Glutamatergic neuron (in vitro differentiated cells): ENCODE data around the gene D2HGDH. TPM values are rescaled to one million over a fixed set of nuclear protein-coding genes. Genes with fewer than 3 reads are reported as not detected.
"Not testable (repeated sequence)": the region's sequence is repeated elsewhere in the genome, so short reads cannot be mapped to it uniquely, and the experiment has no call there.

Experiments
- DNase-seq: peaks from one replicate; pipeline ENCODE4 v3.0.0; 2022
- H3K27ac Mint-ChIP-seq: one replicate; pipeline ENCODE4 v1.8.0; 2020; ENCODE audit warnings: mild to moderate bottlenecking, mixed read lengths, inconsistent platforms; ENCODE audit not compliant: unreplicated experiment
- H3K27me3 Mint-ChIP-seq: one replicate; pipeline ENCODE4 v1.8.0; 2020; ENCODE audit warnings: mild to moderate bottlenecking, moderate library complexity, mixed read lengths, inconsistent platforms; ENCODE audit not compliant: unreplicated experiment
- H3K36me3 Mint-ChIP-seq: one replicate; pipeline ENCODE4 v1.8.0; 2020; ENCODE audit warnings: mild to moderate bottlenecking, mixed read lengths, inconsistent platforms; ENCODE audit not compliant: unreplicated experiment
- H3K4me1 Mint-ChIP-seq: one replicate; pipeline ENCODE4 v1.8.0; 2020; ENCODE audit warnings: mild to moderate bottlenecking, low read depth, mixed read lengths, inconsistent platforms; ENCODE audit not compliant: unreplicated experiment
- H3K4me3 Mint-ChIP-seq: one replicate; pipeline ENCODE4 v1.8.0; 2020; ENCODE audit warnings: mild to moderate bottlenecking, mixed read lengths, inconsistent platforms; ENCODE audit not compliant: unreplicated experiment
- H3K9me3 Mint-ChIP-seq: one replicate; pipeline ENCODE4 v1.8.0; 2020; ENCODE audit warnings: mild to moderate bottlenecking, moderate library complexity, mixed read lengths, inconsistent platforms; ENCODE audit not compliant: unreplicated experiment
- CTCF ChIP-seq: fragments of 200-600 bp; sonication (generic); IDR thresholded peaks from one replicate; pipeline ENCODE4 v1.5.0; 2021; ENCODE audit not compliant: partially characterized antibody, unreplicated experiment
- total RNA-seq: library from RNA; stranded (reverse); fragmentation: NEBNext Ultra II Directional; extraction: Animal tissue kit (Norgen Biotek cat#: 25700); gene quantifications from one replicate; pipeline ENCODE4 v1.2.1, GENCODE V29; 2021; ENCODE audit not compliant: unreplicated experiment

D2HGDH gene
- total RNA-seq, 1 donor from 2014 or later = 12.5 TPM

GRCh38 chr2:241817126-241817820 lies 82.8 kb downstream of the D2HGDH start:
- no peaks in the 10 kb centered on the region for H3K36me3 Mint-ChIP-seq
- no peak for DNase-seq
- H3K27me3 Mint-ChIP-seq = peaks cover 3% of the 10 kb centered on the region
- no peak overlapping the region for H3K27ac Mint-ChIP-seq
- no peaks in the 10 kb centered on the region for H3K9me3 Mint-ChIP-seq
- no peak for TF ChIP-seq CTCF
- no peaks in the 10 kb centered on the region for H3K4me1 Mint-ChIP-seq
- no peak overlapping the region for H3K4me3 Mint-ChIP-seq

- H3K4me3 Mint-ChIP-seq, H3K9me3 Mint-ChIP-seq, H3K4me1 Mint-ChIP-seq, H3K27me3 Mint-ChIP-seq, H3K36me3 Mint-ChIP-seq, DNase-seq, H3K27ac Mint-ChIP-seq: not testable (repeated sequence)
Observed at GRCh38 chr2:241817821-241818215, 83.4 kb downstream of the D2HGDH start.

Other genes starting within 250 kb of the D2HGDH start
- 347 TPM for gene STK25, start 226.0 kb upstream of the D2HGDH start, total RNA-seq
- gene BOK, start 175.9 kb upstream of the D2HGDH start, total RNA-seq = 13.8 TPM
- 32.4 TPM for gene THAP4, start 97.5 kb upstream of the D2HGDH start, total RNA-seq
- 115 TPM for gene ATG4B, start 96.9 kb upstream of the D2HGDH start, total RNA-seq
- 32.8 TPM for gene DTYMK, start 47.8 kb upstream of the D2HGDH start, total RNA-seq
- 38.3 TPM for gene ING5, start 32.6 kb upstream of the D2HGDH start, total RNA-seq
- gene GAL3ST2, start 42.2 kb downstream of the D2HGDH start, total RNA-seq = 0.42 TPM
- gene NEU4, start 74.6 kb downstream of the D2HGDH start, total RNA-seq = 0.88 TPM
- not detected for gene PDCD1, start 124.3 kb downstream of the D2HGDH start, total RNA-seq
- gene RTP5, start 135.1 kb downstream of the D2HGDH start, total RNA-seq = not detected